Stimulated activated CD4-positive, alpha-beta T cell treated with anti-CD3 and anti-CD28 coated beads, Interleukin-4, amount 100 ng/mL, for 24 hours (primary cell): ENCODE results near the gene PCGF1.

ENCODE experiments used
- DNase-seq: peaks from one replicate; pipeline ENCODE4 v3.0.0-alpha.2; 2020

Gene PCGF1

GRCh38 chr2:74514368-74515270 is 7.1 kb upstream of the PCGF1 start, which contains the start of gene TLX2:
Gene TLX2, plus strand, starts transcription at chr2:74514450. Its CDS starts 357 bp downstream, at chr2:74514807.
- DNase-seq, result no peak

- DNase-seq, result peak; percentile 23
Measured at GRCh38 chr2:74513605-74514367, 6.3 kb upstream of the PCGF1 start.

GRCh38 chr2:74512744-74513604 is 5.5 kb upstream of the PCGF1 start:
- DNase-seq, result no peak

- DNase-seq, result no peak
Measured at GRCh38 chr2:74511104-74511989, 3.9 kb upstream of the PCGF1 start.

GRCh38 chr2:74510272-74510671 is 2.8 kb upstream of the PCGF1 start:
- no peak for DNase-seq

- DNase-seq, result no peak
Measured at GRCh38 chr2:74507926-74508520, 528 bp upstream of the PCGF1 start.

- DNase-seq, result no peak
Measured at GRCh38 chr2:74505448-74506246, 1.8 kb downstream of the PCGF1 start.

- no peak for DNase-seq
Measured at GRCh38 chr2:74504591-74504990, 2.9 kb downstream of the PCGF1 start.

GRCh38 chr2:74503506-74504475 is 3.7 kb downstream of the PCGF1 start:
- no peak for DNase-seq

GRCh38 chr2:74502720-74503505 is 4.6 kb downstream of the PCGF1 start:
- peak; percentile 28 for DNase-seq

GRCh38 chr2:74502147-74502719 is 5.3 kb downstream of the PCGF1 start:
- DNase-seq, result no peak

GRCh38 chr2:74501335-74502071 is 6.0 kb downstream of the PCGF1 start:
- no peak for DNase-seq

GRCh38 chr2:74500578-74500946 is 6.9 kb downstream of the PCGF1 start:
- DNase-seq, result no peak

- no peak for DNase-seq
Measured at GRCh38 chr2:74499940-74500577, 7.4 kb downstream of the PCGF1 start.

GRCh38 chr2:74499267-74499939 is 8.1 kb downstream of the PCGF1 start, which contains the start of gene LBX2:
Gene LBX2, minus strand, starts transcription at chr2:74499603. Its CDS starts 66 bp downstream, at chr2:74499537.
- DNase-seq, result peak; percentile 36
